HepG2 (cell line): ENCODE data around the gene TRIM28. TPM values are rescaled to one million over a fixed set of nuclear protein-coding genes. Genes with fewer than 3 reads are reported as not detected.

ENCODE experiments used
- CREB1 ChIP-seq, 2 experiments: fragments of 450-650 bp in 1 of 2; IDR thresholded peaks; 2 replicates each; pipeline ENCODE4 v1.6.1; 2016 to 2017; ENCODE audit warnings: control low read depth in 1 of 2, mild to moderate bottlenecking in 1 of 2, missing compliant biosample characterization in 1 of 2, missing genetic modification characterization in 1 of 2
- FIP1L1 ChIP-seq: fragments of 200-400 bp; formaldehyde crosslinking; IDR thresholded peaks from 2 replicates; pipeline ENCODE4 v1.6.1; 2018; ENCODE audit warnings: low read depth, mild to moderate bottlenecking, low read length, moderate library complexity, borderline replicate concordance; ENCODE audit not compliant: insufficient read depth
- FOSL2 ChIP-seq: sonication (generic); formaldehyde crosslinking; IDR thresholded peaks from 2 replicates; pipeline ENCODE4 v1.4.0; 2020; ENCODE audit warnings: missing genetic modification reagents
- GATAD1 ChIP-seq: IDR thresholded peaks from 2 replicates; pipeline ENCODE4 v1.6.1; 2016; ENCODE audit warnings: missing genetic modification reagents, missing compliant biosample characterization
- GMEB2 ChIP-seq: IDR thresholded peaks from 2 replicates; pipeline ENCODE4 v1.6.1; 2016; ENCODE audit warnings: missing biosample characterization, missing genetic modification reagents, low read depth
- HDAC2 ChIP-seq: sonication (generic); formaldehyde crosslinking; IDR thresholded peaks from 2 replicates; pipeline ENCODE4 v1.4.0; 2020; ENCODE audit warnings: missing genetic modification reagents
- KLF12 ChIP-seq: sonication (generic); formaldehyde crosslinking; IDR thresholded peaks from 2 replicates; pipeline ENCODE4 v1.4.0; 2020; ENCODE audit warnings: missing genetic modification reagents, borderline replicate concordance
- MIXL1 ChIP-seq: IDR thresholded peaks from 2 replicates; pipeline ENCODE4 v1.6.1; 2016
- NR2F6 ChIP-seq, 2 experiments: IDR thresholded peaks; 2 replicates each; pipeline ENCODE4 v1.6.1; 2016; ENCODE audit warnings: antibody characterized with exemption in 1 of 2, mild to moderate bottlenecking in 1 of 2
- PHF8 ChIP-seq: sonication (generic); formaldehyde crosslinking; IDR thresholded peaks from 2 replicates; pipeline ENCODE4 v1.5.0; 2020; ENCODE audit warnings: missing genetic modification reagents
- PLRG1 ChIP-seq: fragments of 450-650 bp; conservative IDR thresholded peaks from 2 replicates; pipeline ENCODE4 v1.6.1; 2016
- POGK ChIP-seq: sonication (generic); formaldehyde crosslinking; conservative IDR thresholded peaks from 2 replicates; pipeline ENCODE4 v1.8.0; 2022; ENCODE audit warnings: mild to moderate bottlenecking, moderate library complexity, missing genetic modification reagents
- SKI ChIP-seq: fragments of 450-650 bp; IDR thresholded peaks from one replicate; pipeline ENCODE4 v1.6.1; 2018; ENCODE audit warnings: mild to moderate bottlenecking; ENCODE audit not compliant: partially characterized antibody
- SNAI1 ChIP-seq: sonication (generic); formaldehyde crosslinking; IDR thresholded peaks from 2 replicates; pipeline ENCODE4 v1.5.0; 2020; ENCODE audit warnings: mild to moderate bottlenecking, missing genetic modification reagents, borderline replicate concordance
- SRSF1 ChIP-seq: fragments of 200-400 bp; formaldehyde crosslinking; optimal IDR thresholded peaks from 2 replicates; pipeline ENCODE3; 2017; ENCODE audit warnings: mild to moderate bottlenecking, low read depth, low read length, moderate library complexity
- YEATS4 ChIP-seq: sonication (generic); formaldehyde crosslinking; IDR thresholded peaks from 2 replicates; pipeline ENCODE4 v1.4.0; 2020; ENCODE audit warnings: missing genetic modification reagents, borderline replicate concordance
- ZBTB3 ChIP-seq: sonication (generic); formaldehyde crosslinking; IDR thresholded peaks from 2 replicates; pipeline ENCODE4 v1.4.0; 2020; ENCODE audit warnings: low read depth, mild to moderate bottlenecking, moderate library complexity, missing genetic modification reagents, borderline replicate concordance
- ZBTB33 ChIP-seq: sonication (generic); formaldehyde crosslinking; IDR thresholded peaks from 2 replicates; pipeline ENCODE4 v1.4.0; 2020; ENCODE audit warnings: missing genetic modification reagents
- ZBTB43 ChIP-seq: sonication (generic); formaldehyde crosslinking; conservative IDR thresholded peaks from 2 replicates; pipeline ENCODE4 v1.4.0; 2020; ENCODE audit warnings: missing genetic modification reagents
- ZC3H4 ChIP-seq: sonication (generic); formaldehyde crosslinking; IDR thresholded peaks from 2 replicates; pipeline ENCODE4 v1.4.0; 2020; ENCODE audit warnings: missing genetic modification reagents, borderline replicate concordance
- ZEB1 ChIP-seq: IDR thresholded peaks from 2 replicates; pipeline ENCODE4 v1.6.1; 2012; ENCODE audit warnings: mild to moderate bottlenecking, low read depth, inconsistent platforms; ENCODE audit not compliant: insufficient replicate concordance
- ZNF441 ChIP-seq: sonication (generic); formaldehyde crosslinking; IDR thresholded peaks from 2 replicates; pipeline ENCODE4 v1.7.0; 2021; ENCODE audit warnings: missing genetic modification reagents, borderline replicate concordance
- ZNF678 ChIP-seq: sonication (generic); formaldehyde crosslinking; IDR thresholded peaks from 2 replicates; pipeline ENCODE4 v1.4.0; 2020; ENCODE audit warnings: mild to moderate bottlenecking, missing genetic modification reagents
- polyA plus RNA-seq, 8 experiments: library from polyadenylated mRNA; depleted of rRNA in 3 of 8; stranded (reverse) in 7 of 8; unstranded in 1 of 8; fragments of >200 nt; fragmentation: Illumina TruSeq in 4 of 8; extraction: Trizol in 4 of 8; gene quantifications; 2 replicates each; pipeline versions ENCODE4 v1.2.1 to v1.2.3, GENCODE V29; 2011 to 2016; ENCODE audit warnings: low read depth in 4 of 8, missing spikeins in 1 of 8, mixed read lengths in 1 of 8; ENCODE audit not compliant: insufficient read depth in 1 of 8
- total RNA-seq, 5 experiments: library from RNA; depleted of rRNA; stranded (reverse); fragments of >200 nt; fragmentation: Illumina TruSeq; extraction: Trizol; gene quantifications; 2 replicates each; pipeline ENCODE4 v1.2.3, GENCODE V29; 2016; ENCODE audit warnings: low read depth in 1 of 5

TRIM28 gene
- total and polyA plus RNA-seq, 2 of the 13 experiments (the other 11 are each of a cell fraction or from before 2014, with no cell fraction given) = 361 to 439 TPM

GRCh38 chr19:58513694-58514563 lies 29.9 kb upstream of the TRIM28 start (continued):
- TF ChIP-seq ZNF441 (CRISPR knock-in tag) (peak; percentile 99), ZC3H4 (CRISPR knock-in tag) (no peak), FIP1L1 (no peak), PLRG1 (no peak), SKI (peak; percentile 22), MIXL1 (peak; percentile 27; the same call in 1 of the 2 replicates), SNAI1 (CRISPR knock-in tag) (no peak), KLF12 (CRISPR knock-in tag) (peak; percentile 95; the same call in 1 of the 2 replicates), CREB1 (IDR thresholded peaks at IDR 0.05) (peak; percentile 38; the same call in 1 of the 2 replicates), CREB1 (CRISPR knock-in tag; IDR thresholded peaks at IDR 0.05) (no peak), GATAD1 (CRISPR knock-in tag) (peak; percentile 71; the same call in 1 of the 2 replicates), NR2F6 (IDR thresholded peaks at IDR 0.05) (no peak), NR2F6 (CRISPR knock-in tag; IDR thresholded peaks at IDR 0.05) (0 out of 2 replicates have a peak, but pooled peaks have one; percentile 53), ZBTB33 (CRISPR knock-in tag) (peak; percentile 75), HDAC2 (CRISPR knock-in tag) (peak; percentile 62; the same call in 1 of the 2 replicates), SRSF1 (peak; percentile 37), ZBTB43 (CRISPR knock-in tag) (no peak), ZNF678 (CRISPR knock-in tag) (peak; percentile 49; the same call in 1 of the 2 replicates), ZEB1 (no peak), ZBTB3 (CRISPR knock-in tag) (peak; percentile 79; the same call in 1 of the 2 replicates), PHF8 (peak; percentile 55), YEATS4 (CRISPR knock-in tag) (peak; percentile 92), GMEB2 (peak; percentile 88), POGK (CRISPR knock-in tag) (peak; percentile 60), FOSL2 (CRISPR knock-in tag) (peak; percentile 17; the same call in 1 of the 2 replicates)
